Kidney (tissue), 14 donors: ENCODE results near the gene PHLDB3. TPM values are rescaled to one million over a fixed set of nuclear protein-coding genes. Genes with fewer than 3 reads are reported as not detected.
A peak's percentile ranks its signal among the peaks of the same experiment; 100 is the strongest.

Source experiments
- DNase-seq, 5 donors: peaks; one replicate each; pipeline ENCODE4 v3.0.0-alpha.2; 2013 to 2020
- FAIRE-seq: peaks from 2 replicates; lab custom pipeline; 2012; peaks lifted over from hg19 to GRCh38; lab: Jason Lieb, UNC
- H3K27ac ChIP-seq, 2 donors: one replicate each; pipeline ENCODE4 v1.7.0; 2013; ENCODE audit warnings: low read depth in 2 of 2, low read length in 2 of 2, inconsistent platforms in 1 of 2
- H3K27me3 ChIP-seq: one replicate; pipeline ENCODE4 v1.7.1; 2013; ENCODE audit warnings: low read length, inconsistent platforms; ENCODE audit not compliant: control insufficient read depth, insufficient read depth
- H3K36me3 ChIP-seq, 3 donors: one replicate each; pipeline versions ENCODE4 v1.7.0 to v1.7.1; 2013; ENCODE audit warnings: low read length in 3 of 3, control low read depth in 1 of 3, inconsistent platforms in 1 of 3; ENCODE audit not compliant: insufficient read depth in 3 of 3, control insufficient read depth in 2 of 3
- H3K4me1 ChIP-seq, 3 donors: one replicate each; pipeline versions ENCODE4 v1.7.0 to v1.7.1; 2013; ENCODE audit warnings: low read length in 3 of 3, inconsistent platforms in 1 of 3, low read depth in 1 of 3; ENCODE audit not compliant: control insufficient read depth in 2 of 3, insufficient read depth in 2 of 3
- H3K4me3 ChIP-seq, 3 donors: one replicate each; pipeline versions ENCODE4 v1.7.0 to v1.8.1; 2013; ENCODE audit warnings: low read length in 3 of 3, control low read depth in 1 of 3, inconsistent platforms in 1 of 3
- H3K9ac ChIP-seq, 3 donors: one replicate each; pipeline versions ENCODE4 v1.7.0 to v1.7.1; 2013; ENCODE audit warnings: low read length in 3 of 3, control low read depth in 1 of 3, inconsistent platforms in 1 of 3
- H3K9me3 ChIP-seq, 3 donors: one replicate each; pipeline versions ENCODE4 v1.7.0 to v1.7.1; 2013; ENCODE audit warnings: low read length in 3 of 3, control low read depth in 1 of 3, inconsistent platforms in 1 of 3; ENCODE audit not compliant: control insufficient read depth in 2 of 3, insufficient read depth in 1 of 3
- intact Hi-C: fragments of 100-400 bp; cut with DNase I; formaldehyde crosslinking; loops from one replicate; pipeline ENCODE4 v1.11.1; 2022
- polyA plus RNA-seq: library from polyadenylated mRNA; stranded (reverse); fragments of 350-450 nt; fragmentation: Illumina TruSeq; extraction: RNeasy Lipid Tissue Mini Kit (QIAGEN cat#74804); gene quantifications from one replicate; pipeline ENCODE4 v1.2.3, GENCODE V29; 2014; ENCODE audit warnings: low read depth, low replicate concordance; ENCODE audit not compliant: insufficient read depth
- total RNA-seq: library from RNA; stranded (reverse); fragmentation: NEBNext Ultra II Directional; extraction: Animal tissue kit (Norgen Biotek cat#: 25700); gene quantifications from one replicate; pipeline ENCODE4 v1.2.1, GENCODE V29; 2021
- TF ChIP-seq, protein P1 (sequence below): IDR thresholded peaks from 3 replicates; pipeline ENCODE4 v1.5.1; 2012; ENCODE audit warnings: mild to moderate bottlenecking, moderate library complexity, borderline replicate concordance; ENCODE audit not compliant: insufficient read depth; ENCODE audit errors: extremely low read depth
- donor health status: control.
- donor health status: control.
- donor health status: control.
- donor health status: control.
- donor health status: control.
- donor health status: DM: yes; HTN: yes; CAD: no.
- donor health status: Normal renal cell carcinoma (clear cell type).

PHLDB3 gene
- total and polyA plus RNA-seq, 2 donors from 2014 or later = 8.2 to 10.8 TPM

DNA sequence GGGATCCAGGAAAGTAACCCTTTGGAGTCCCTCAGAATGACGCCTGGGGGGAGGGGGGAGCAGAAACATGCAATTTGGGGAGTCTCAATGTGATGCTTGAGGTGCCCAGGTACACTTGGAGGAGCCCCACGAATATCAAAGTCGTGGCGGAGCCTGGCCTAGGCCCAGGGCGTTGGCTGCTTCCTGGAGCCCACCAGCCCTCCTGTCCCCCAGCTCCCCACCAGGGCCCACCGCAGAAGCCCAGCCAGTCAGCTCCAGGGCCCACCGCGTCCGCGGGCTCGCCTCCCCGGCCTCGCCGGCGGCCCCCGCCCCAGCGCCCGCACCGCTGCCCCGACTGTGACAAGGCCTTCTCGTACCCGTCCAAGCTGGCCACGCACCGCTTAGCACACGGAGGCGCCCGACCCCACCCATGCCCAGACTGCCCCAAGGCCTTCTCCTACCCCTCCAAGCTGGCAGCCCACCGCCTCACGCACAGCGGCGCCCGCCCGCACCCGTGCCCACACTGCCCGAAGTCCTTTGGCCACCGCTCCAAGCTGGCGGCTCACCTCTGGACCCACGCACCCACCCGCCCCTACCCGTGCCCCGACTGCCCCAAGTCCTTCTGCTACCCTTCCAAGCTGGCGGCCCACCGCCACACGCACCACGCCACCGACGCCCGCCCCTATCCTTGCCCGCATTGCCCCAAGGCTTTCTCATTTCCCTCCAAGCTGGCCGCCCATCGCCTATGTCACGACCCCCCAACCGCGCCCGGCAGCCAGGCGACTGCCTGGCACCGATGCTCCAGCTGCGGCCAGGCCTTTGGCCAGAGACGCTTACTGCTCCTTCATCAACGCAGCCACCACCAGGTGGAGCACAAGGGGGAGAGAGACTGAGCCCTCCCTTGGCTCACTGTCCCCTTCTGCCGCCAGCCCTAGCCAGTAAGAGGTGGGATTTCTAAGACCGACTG, 30.5 kb upstream of the PHLDB3 start:
- TF ChIP-seq, protein P1, sequence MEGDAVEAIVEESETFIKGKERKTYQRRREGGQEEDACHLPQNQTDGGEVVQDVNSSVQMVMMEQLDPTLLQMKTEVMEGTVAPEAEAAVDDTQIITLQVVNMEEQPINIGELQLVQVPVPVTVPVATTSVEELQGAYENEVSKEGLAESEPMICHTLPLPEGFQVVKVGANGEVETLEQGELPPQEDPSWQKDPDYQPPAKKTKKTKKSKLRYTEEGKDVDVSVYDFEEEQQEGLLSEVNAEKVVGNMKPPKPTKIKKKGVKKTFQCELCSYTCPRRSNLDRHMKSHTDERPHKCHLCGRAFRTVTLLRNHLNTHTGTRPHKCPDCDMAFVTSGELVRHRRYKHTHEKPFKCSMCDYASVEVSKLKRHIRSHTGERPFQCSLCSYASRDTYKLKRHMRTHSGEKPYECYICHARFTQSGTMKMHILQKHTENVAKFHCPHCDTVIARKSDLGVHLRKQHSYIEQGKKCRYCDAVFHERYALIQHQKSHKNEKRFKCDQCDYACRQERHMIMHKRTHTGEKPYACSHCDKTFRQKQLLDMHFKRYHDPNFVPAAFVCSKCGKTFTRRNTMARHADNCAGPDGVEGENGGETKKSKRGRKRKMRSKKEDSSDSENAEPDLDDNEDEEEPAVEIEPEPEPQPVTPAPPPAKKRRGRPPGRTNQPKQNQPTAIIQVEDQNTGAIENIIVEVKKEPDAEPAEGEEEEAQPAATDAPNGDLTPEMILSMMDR = peak; percentile 49
- H3K27me3 ChIP-seq = no peaks in the 10 kb centered on the region
- peaks cover 3 to 5% (median 5%) of the 10 kb centered on the region in 3 donors for H3K36me3 ChIP-seq
- intact Hi-C loops = no loop called here
- peak overlapping the region; percentile 41 to 63 for H3K27ac ChIP-seq
- H3K9me3 ChIP-seq = no peaks in the 10 kb centered on the region
- peak overlapping the region in 1 of 3 donors; percentile 4 for H3K9ac ChIP-seq
- no peak overlapping the region for H3K4me3 ChIP-seq
- FAIRE-seq (no peak), DNase-seq (peak; percentile 84 to 91 (median 86))
- H3K4me1 ChIP-seq = peaks cover 0 to 17% (median 13%) of the 10 kb centered on the region in 3 donors

DNA sequence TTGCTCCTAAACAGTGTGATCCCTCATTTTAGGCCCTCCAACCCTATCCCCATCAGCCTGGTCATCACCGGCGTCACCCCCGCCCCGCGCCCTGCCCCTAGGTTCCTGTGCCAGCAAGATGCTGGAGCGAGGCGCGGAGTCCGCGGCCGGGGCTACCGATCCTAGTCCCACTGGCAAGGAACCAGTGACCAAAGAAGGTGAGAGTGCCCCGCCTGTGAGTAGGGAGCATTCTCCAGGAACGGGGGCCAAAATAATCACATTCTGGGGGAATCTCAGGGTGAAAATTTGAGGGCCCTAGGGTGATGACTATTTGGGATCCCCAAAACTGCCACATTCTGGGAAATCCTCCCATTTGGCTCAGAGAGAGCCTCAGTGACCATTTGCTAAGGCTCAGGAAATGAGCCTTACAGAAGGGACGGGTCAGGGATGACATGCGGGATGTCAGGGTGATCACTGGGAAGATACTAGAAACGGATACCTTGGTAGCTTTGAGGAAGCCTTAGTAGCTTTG, 29.8 kb upstream of the PHLDB3 start:
- intact Hi-C loops = no loop called here
- peak overlapping the region; percentile 41 to 63 for H3K27ac ChIP-seq
- H3K4me3 ChIP-seq = peak overlapping the region in 2 of 3 donors; percentile 11 to 90
- DNase-seq (no peak), FAIRE-seq (no peak)
- no peaks in the 10 kb centered on the region for H3K27me3 ChIP-seq
- no peak overlapping the region for H3K9ac ChIP-seq
- H3K4me1 ChIP-seq = peaks cover 0 to 17% (median 13%) of the 10 kb centered on the region in 3 donors
- H3K36me3 ChIP-seq = peaks cover 0 to 5% (median 3%) of the 10 kb centered on the region in 3 donors
- H3K9me3 ChIP-seq = no peaks in the 10 kb centered on the region
- TF ChIP-seq, protein P1 = no peak

DNA sequence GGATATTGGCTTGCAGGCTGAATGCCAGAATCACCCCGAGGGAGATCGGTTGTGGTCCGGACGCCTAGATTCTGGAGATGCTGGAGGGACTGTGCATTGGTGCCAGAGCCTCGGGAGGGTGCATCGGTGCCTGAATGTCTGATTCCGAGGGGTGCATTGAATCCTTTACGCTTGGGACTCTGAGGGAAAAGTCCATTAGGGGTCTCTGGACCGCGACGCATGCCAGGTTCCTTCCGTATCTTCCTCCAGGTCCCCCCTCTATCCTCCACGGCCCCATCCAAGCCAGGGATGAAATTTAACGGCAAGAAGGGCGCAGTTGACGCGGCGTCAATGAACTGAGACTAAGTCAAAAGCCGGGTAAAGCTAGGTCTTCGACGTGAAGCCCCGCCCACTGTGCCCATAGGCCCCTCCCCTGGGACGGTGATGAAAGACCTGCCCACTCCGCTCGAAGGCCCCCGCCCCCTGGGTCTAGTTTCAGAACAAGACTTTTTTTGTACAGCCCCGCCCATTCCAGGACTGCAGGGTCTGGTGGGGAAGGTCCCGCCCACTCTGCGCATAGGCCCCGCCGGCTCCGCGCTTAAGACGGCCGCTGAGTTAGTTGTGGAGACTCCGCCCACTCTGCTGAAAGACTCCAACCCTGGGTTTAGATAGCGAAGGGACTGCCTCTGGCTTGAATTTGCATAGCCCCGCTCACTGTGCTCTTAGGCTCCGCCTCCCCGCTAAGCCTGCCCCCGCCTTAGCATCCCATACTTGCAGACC, 29.2 kb upstream of the PHLDB3 start:
- Histone ChIP-seq H3K9ac (peak overlapping the region; percentile 69 to 88 (median 70)), H3K9me3 (no peaks in the 10 kb centered on the region), H3K4me1 (peaks cover 0 to 17% (median 13%) of the 10 kb centered on the region in 3 donors), H3K27ac (peak overlapping the region; percentile 94 to 99), H3K36me3 (peaks cover 0 to under 1% (median 0%) of the 10 kb centered on the region in 3 donors), H3K27me3 (no peaks in the 10 kb centered on the region), H3K4me3 (peak overlapping the region; percentile 76 to 90 (median 89))
- DNase-seq = peak; percentile 100
- intact Hi-C loops = no loop called here
- TF ChIP-seq, protein P1 = no peak
- FAIRE-seq = peak; percentile 97
